ENCODE measurements around the gene GARIN3.

- TF ChIP-seq EZH2 (IDR thresholded peaks at IDR 0.05; ENCODE audit: borderline replicate concordance, low read length) (no peak), CTCF (IDR thresholded peaks at IDR 0.05; ENCODE audit: low read length) (no peak)
These were observed 6.8 kb downstream of the GARIN3 start for GRCh38 chr5:157159209-157159751.
